Measurements from ENCODE around the gene PCGF3.
"Not testable (repeated sequence)": the region's sequence is repeated elsewhere in the genome, so short reads cannot be mapped to it uniquely, and the experiment has no call there.

The PCGF3 gene

GRCh38 chr4:742742-743311, 37.2 kb downstream of the PCGF3 start:
- no peak for DNase-seq

- no peak for DNase-seq
These were observed 38.0 kb downstream of the PCGF3 start for GRCh38 chr4:743463-744211.

- no peak for DNase-seq
These were observed 38.7 kb downstream of the PCGF3 start for GRCh38 chr4:744212-744841.

DNA sequence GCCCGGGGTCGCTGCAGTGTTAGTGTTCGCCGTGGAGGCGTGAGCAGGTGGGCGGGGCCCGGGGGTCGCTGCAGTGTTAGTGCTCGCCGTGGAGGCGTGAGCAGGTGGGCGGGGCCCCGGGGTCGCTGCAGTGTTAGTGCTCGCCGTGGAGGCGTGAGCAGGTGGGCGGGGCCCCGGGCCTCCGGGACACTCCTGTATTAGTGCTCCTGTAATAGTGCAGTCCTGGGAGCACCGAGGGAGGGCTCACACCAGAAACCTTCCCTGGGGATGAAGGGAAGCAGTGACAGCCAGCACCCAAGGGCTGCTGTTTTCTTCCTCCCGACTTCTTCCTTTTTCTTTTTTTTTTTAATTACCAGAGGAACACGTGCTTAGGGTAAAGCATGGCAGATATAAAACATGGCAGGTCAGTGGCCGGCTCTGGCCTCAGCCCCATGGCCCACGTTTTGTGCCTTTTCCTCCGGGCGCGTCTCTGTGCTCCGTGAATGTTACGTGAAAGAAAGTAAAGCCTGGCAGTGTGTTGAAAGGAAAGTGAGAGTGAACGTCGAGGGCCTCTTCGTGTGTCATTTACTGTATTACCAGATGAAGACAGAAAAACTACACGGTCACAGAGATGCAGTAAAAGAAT, 42.0 kb downstream of the PCGF3 start:
- DNase-seq: no peak

DNA sequence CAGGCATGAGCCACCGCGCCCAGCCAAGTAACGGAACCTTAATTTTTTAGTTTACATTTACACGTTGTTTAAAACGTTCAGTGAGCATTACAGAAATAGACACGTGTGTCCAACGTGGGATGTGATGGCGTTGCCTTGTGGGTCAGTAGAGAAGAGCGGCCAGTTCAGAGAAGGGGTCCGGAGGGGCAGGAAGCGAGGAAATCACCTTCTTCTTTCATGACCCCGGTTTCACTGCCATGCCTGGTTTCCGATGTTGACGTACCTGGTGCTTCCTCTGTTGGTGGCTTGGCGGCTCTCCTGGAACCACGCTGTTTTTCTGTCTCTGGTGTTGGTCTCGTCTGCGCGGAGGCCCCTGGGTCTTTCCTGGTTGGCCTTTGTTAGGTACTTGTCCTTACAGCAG, 42.8 kb downstream of the PCGF3 start:
- no peak for DNase-seq

DNA sequence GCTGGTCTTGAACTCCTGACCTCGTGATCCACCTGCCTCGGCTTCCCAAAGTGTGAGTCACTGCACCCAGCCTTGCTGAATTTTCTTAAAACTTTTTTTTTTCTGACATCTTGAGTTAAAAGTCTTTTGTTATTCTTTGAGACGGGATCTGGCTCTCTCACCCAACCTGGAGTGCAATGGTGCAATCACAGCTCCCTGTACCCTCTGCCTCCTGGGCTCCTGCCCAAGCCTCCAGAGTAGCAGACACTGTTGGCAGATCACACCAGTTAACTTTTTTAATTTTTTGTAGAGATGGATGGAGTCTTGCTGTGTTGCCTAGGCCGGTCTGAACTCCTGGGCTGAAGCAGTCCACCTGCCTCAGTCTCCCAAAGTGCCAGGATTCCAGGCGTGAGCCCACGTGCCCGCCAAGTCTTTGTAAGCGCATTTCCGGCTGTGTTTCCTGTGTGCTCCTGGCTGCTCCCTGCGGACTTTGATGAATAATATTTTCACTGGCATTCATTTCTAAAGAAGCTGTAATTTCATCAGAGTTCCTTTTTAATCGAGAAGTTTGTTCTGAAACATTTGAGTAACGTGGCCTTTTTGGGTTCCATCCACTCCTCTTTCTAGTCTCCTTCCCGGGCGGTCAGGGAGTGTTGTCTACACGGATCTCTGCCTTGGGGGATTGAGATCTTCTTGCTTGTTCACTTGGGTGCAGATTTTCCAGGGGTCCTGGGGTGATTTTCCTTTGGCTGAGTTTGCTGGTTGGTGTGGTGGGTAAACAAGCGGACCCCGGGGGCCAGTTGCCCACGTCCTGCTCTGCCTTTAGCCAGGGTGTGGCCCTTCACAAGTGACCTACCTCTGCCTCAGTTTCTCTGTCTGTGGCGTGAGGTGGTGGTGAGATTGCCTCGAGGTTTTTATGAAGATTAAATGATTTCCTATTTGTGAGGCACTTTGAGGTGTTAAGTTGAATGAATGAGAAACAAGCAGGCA, 44.4 kb downstream of the PCGF3 start:
- no peak for DNase-seq

GRCh38 chr4:751676-752075, 46.0 kb downstream of the PCGF3 start:
- no peak for DNase-seq

GRCh38 chr4:752196-752861, 46.7 kb downstream of the PCGF3 start:
- DNase-seq: no peak

DNA sequence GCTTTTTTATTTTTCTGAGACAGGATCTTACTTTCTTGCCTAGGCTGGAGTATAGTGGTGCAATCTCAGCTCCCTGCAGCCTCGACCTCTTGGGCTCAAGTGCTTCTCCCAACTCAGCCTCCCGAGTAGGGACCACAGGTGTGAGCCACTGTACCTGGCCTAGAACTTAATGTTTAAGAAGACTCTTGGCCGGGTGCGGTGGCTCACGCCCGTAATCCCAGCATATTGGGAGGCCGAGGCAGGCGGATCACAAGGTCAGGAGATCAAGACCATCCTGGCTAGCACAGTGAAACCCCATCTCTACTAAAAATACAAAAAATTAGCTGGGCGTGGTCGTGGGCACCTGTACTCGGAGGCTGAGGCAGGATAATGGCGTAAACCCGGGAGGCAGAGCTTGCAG, 47.6 kb downstream of the PCGF3 start:
- not testable (repeated sequence) for DNase-seq

- no peak for DNase-seq
These were observed 48.8 kb downstream of the PCGF3 start for GRCh38 chr4:754221-755120.

GRCh38 chr4:757111-757510, 51.5 kb downstream of the PCGF3 start:
- no peak for DNase-seq

GRCh38 chr4:759810-760209, 54.2 kb downstream of the PCGF3 start:
- DNase-seq: not testable (repeated sequence)

GRCh38 chr4:760616-761015, 55.0 kb downstream of the PCGF3 start:
- DNase-seq: no peak

DNA sequence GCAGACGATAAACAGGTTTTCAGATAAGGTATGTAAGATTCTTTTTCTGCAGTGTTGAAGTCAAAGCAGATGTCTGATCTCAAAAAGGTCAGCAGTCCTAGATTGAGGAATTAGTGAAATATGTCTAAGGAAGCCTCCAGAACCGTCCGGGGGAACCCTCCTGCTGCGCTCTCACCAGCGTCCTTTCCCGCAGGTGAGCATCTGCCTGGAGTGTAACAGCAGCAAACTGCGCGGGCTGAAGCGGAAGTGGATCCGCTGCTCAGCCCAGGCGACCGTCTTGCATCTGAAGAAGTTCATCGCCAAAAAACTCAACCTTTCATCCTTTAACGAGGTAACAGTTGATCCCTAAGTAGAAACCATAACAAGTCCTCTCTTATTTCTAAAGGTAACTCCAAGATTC, 55.5 kb downstream of the PCGF3 start:
- DNase-seq: no peak

- DNase-seq: no peak
These were observed 56.1 kb downstream of the PCGF3 start for GRCh38 chr4:761739-762138.

GRCh38 chr4:762211-763190, 56.9 kb downstream of the PCGF3 start:
- no peak for DNase-seq

DNA sequence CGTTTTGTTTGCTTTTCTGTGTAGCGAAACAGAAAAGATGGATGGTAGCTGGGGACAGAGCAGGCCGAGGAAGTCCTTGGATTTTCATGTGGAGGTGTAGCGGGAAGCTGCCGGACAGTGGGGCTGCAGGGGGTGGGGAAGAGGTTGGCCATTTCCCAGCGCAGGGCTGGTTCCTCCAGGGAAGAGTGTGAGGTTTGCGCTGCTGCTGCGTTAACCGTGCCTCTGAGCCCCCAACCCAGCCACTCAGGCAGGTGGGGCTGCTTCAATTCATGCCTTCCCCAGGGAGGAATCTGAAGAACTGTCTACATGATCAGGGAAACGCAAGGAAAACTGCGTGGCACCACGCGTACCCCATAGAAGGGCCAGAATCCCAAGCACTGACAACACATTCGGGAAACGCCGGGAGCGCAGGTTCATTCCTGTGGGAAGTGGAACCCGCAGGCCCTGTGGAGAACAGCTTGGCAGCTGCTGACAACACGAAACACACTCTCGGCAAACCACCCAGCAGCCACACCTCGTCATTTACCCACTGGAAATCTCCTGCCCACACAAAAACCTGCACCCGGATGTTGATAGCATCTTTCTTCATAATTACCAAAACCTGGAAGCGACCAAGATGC, 57.7 kb downstream of the PCGF3 start:
- no peak for DNase-seq

GRCh38 chr4:763922-764321, 58.3 kb downstream of the PCGF3 start:
- DNase-seq: no peak

All from SHP77 treated with DMSO at 0.1 percent for 48 hours (cell line).